T1000 (cell line): ENCODE measurements around the gene ZNF841.
"Not testable (repeated sequence)": the region's sequence is repeated elsewhere in the genome, so short reads cannot be mapped to it uniquely, and the experiment has no call there.

Source experiments
- DNase-seq: peaks from one replicate; lab custom pipeline; 2025; ENCODE audit warnings: mixed read lengths; lab: John Stamatoyannopoulos, UW

Gene ZNF841

GRCh38 chr19:52066258-52066863, 29.2 kb downstream of the ZNF841 start:
- no peak for DNase-seq

GRCh38 chr19:52065399-52065798, 30.2 kb downstream of the ZNF841 start:
- DNase-seq, result no peak

- not testable (repeated sequence) for DNase-seq
Observed at GRCh38 chr19:52056480-52056879, 39.1 kb downstream of the ZNF841 start.

GRCh38 chr19:52051736-52052135, 43.8 kb downstream of the ZNF841 start:
- DNase-seq, result not testable (repeated sequence)

- DNase-seq, result peak; percentile 84
Observed at GRCh38 chr19:52048555-52049501, 46.7 kb downstream of the ZNF841 start, which contains the start of gene ZNF432. TSS of gene ZNF432 (minus strand) at chr19:52048838. CDS start at chr19:52046868, 1,970 bp downstream.

GRCh38 chr19:52039169-52039568, 56.4 kb downstream of the ZNF841 start:
- DNase-seq, result no peak

GRCh38 chr19:52034051-52034728, 61.4 kb downstream of the ZNF841 start:
- no peak for DNase-seq

- DNase-seq, result no peak
Observed at GRCh38 chr19:52028780-52029123, 66.8 kb downstream of the ZNF841 start.

GRCh38 chr19:52028027-52028779, 67.4 kb downstream of the ZNF841 start, which contains the start of gene ZNF614:
TSS of gene ZNF614 (minus strand) at chr19:52028379. CDS start at chr19:52025745, 2,634 bp downstream.
- DNase-seq, result peak; percentile 78

GRCh38 chr19:52026255-52026990, 69.1 kb downstream of the ZNF841 start:
- DNase-seq, result not testable (repeated sequence)

GRCh38 chr19:52024478-52024877, 71.1 kb downstream of the ZNF841 start:
- DNase-seq, result not testable (repeated sequence)

- no peak for DNase-seq
Observed at GRCh38 chr19:52022193-52022592, 73.4 kb downstream of the ZNF841 start.

GRCh38 chr19:52020506-52020905, 75.1 kb downstream of the ZNF841 start:
- no peak for DNase-seq
